Bronchial epithelial cell (primary cell): ENCODE results near the gene SLC22A3. TPM values are rescaled to one million over a fixed set of nuclear protein-coding genes. Genes with fewer than 3 reads are reported as not detected.

Experiments used
- DNase-seq: peaks from one replicate; pipeline ENCODE4 v3.0.0-alpha.2; 2010; ENCODE audit warnings: low read depth
- FAIRE-seq: peaks from 2 replicates; lab custom pipeline; 2011; peaks lifted over from hg19 to GRCh38; lab: Jason Lieb, UNC
- H3K27me3 ChIP-seq: 2 replicates; pipeline ENCODE4 v1.5.1; 2011; ENCODE audit warnings: low read length; ENCODE audit not compliant: control insufficient read depth, insufficient read depth
- H3K36me3 ChIP-seq: 2 replicates; pipeline ENCODE4 v1.5.1; 2011; ENCODE audit warnings: low read length; ENCODE audit not compliant: control insufficient read depth, insufficient read depth
- H3K4me3 ChIP-seq: 2 replicates; pipeline ENCODE4 v1.5.1; 2011; ENCODE audit warnings: mild to moderate bottlenecking, low read depth, low read length, control low read depth
- total RNA-seq: library from RNA; depleted of rRNA; stranded (reverse); fragments of >200 nt; gene quantifications from 2 replicates; pipeline ENCODE4 v1.2.1, GENCODE V29; 2014
- TF ChIP-seq, protein P1 (sequence below): IDR thresholded peaks from 2 replicates; pipeline ENCODE4 v1.5.1; 2011; ENCODE audit warnings: mild to moderate bottlenecking, moderate library complexity, low read length, control low read depth, inconsistent platforms; ENCODE audit not compliant: insufficient read depth, severe bottlenecking

The SLC22A3 gene
- total RNA-seq, 1 donor from 2014 or later: 8.2 TPM

DNA sequence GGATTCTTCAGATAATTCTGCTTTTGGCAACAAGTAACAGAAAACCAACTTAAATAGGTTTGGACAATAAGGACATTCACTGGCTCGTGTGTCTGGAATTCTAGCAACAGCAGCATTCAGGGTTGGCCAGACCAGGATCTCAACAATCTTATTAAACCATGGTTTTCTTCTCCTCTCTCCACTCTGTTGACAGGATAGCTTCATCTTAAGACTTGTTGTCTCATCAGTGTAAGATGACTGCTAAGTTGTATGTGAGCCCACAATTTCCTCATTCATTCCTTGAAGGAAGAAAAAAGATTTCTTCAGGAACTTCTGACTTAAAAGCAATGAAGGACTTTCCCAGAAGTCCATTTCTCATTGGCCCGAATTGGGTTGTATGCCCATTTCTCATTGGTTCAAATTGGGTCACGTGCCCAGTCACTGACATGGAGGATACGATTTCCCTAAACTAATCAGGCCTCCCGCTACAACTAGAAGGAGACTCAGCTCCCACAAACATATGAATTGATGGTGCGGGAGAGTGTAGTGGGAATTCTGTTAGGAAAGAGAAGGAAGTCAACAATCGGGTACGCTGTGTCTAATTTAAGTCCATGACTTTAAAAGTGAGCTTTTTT is 83.7 kb downstream of the SLC22A3 start:
- H3K4me3 ChIP-seq: no peak overlapping the region
- no peaks in the 10 kb centered on the region for H3K27me3 ChIP-seq
- TF ChIP-seq, protein P1, sequence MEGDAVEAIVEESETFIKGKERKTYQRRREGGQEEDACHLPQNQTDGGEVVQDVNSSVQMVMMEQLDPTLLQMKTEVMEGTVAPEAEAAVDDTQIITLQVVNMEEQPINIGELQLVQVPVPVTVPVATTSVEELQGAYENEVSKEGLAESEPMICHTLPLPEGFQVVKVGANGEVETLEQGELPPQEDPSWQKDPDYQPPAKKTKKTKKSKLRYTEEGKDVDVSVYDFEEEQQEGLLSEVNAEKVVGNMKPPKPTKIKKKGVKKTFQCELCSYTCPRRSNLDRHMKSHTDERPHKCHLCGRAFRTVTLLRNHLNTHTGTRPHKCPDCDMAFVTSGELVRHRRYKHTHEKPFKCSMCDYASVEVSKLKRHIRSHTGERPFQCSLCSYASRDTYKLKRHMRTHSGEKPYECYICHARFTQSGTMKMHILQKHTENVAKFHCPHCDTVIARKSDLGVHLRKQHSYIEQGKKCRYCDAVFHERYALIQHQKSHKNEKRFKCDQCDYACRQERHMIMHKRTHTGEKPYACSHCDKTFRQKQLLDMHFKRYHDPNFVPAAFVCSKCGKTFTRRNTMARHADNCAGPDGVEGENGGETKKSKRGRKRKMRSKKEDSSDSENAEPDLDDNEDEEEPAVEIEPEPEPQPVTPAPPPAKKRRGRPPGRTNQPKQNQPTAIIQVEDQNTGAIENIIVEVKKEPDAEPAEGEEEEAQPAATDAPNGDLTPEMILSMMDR: no peak
- DNase-seq (no peak), FAIRE-seq (no peak)
- H3K36me3 ChIP-seq: no peaks in the 10 kb centered on the region

DNA sequence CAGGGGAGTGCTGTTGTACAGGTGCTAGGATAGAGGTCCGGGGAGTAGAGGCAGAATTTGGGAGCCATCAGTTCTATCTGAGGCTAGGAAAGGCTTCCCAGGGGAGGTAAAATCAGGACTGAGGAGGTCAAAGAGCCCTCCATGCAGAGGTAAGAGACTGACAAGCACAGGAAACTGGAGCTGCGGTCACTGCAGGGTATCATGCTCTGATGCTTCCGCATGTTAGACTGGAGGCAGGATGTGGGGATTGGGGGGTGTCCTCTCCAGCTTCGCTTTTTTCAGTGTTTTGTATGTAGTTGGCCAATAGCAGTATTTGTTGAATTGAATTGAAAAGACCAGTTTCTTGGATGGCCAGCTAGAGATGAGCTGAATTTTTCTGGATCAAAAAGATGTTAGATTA is 87.8 kb downstream of the SLC22A3 start:
- Histone ChIP-seq H3K36me3 (peaks cover 2% of the 10 kb centered on the region), H3K27me3 (no peaks in the 10 kb centered on the region), H3K4me3 (no peak overlapping the region)
- DNase-seq: no peak
- FAIRE-seq: no peak
- TF ChIP-seq, protein P1: no peak

DNA sequence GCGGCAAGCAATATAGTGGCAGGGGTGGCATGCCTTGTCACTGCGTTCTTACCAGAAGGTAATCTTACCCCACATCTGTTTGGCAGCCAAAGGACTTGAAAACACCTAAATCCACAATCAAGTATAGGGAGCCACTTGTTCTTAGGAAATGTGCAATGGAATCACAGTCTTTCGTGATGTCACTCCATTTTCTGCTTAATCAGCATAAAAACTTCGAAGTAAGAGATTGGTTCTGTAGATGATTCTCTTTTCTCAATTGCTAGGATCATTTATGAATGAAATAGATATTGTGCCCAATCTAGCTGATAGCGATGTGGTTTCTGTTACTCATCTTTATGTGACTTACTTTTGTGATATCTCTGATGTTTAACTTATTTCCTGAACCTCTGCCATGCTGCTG is 89.0 kb downstream of the SLC22A3 start:
- Histone ChIP-seq H3K36me3 (peaks cover 2% of the 10 kb centered on the region), H3K4me3 (no peak overlapping the region), H3K27me3 (no peaks in the 10 kb centered on the region)
- FAIRE-seq (no peak), DNase-seq (no peak)
- TF ChIP-seq, protein P1: no peak

DNA sequence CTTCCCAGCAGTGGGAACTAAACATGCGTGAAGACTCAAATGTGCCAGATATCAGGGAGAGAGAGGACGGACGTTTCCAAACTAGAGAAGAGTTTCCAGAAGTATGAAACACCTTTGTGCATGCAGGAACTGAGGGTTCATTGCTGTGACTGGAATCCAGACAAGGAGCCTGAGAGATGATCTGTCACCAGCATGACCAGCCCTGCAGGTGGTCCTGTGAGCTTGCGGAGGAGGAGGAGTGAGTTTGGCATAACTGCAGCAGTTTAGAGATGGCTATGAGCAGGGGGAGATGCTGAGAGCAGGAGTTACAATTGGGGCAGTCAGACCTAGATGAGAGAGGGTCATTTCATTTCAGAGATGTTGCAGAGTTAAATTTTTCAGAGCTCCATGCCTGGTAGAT is 89.6 kb downstream of the SLC22A3 start:
- FAIRE-seq: peak; percentile 36
- no peak for DNase-seq
- H3K4me3 ChIP-seq: no peak overlapping the region
- TF ChIP-seq, protein P1: no peak
- no peaks in the 10 kb centered on the region for H3K27me3 ChIP-seq
- peaks cover 2% of the 10 kb centered on the region for H3K36me3 ChIP-seq

DNA sequence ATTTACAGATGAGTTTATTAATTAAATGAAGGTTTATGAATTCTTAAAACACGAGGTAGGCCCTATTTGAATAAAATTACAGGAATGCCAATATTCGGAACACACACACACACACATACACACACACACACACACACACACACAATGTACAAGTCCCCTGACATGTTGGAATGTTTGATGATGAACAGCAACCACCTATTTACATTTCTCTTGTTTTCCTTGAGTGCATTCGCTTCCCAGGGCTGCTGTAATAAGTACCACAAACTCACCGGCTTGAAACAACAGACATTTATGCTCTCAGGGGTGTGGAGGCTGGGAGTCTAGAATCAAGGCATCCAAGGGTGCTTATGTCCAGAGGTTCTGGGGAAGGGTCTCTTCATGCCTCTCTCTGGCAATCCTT is 90.3 kb downstream of the SLC22A3 start:
- DNase-seq: no peak
- peaks cover 4% of the 10 kb centered on the region for H3K36me3 ChIP-seq
- FAIRE-seq: no peak
- no peaks in the 10 kb centered on the region for H3K27me3 ChIP-seq
- no peak overlapping the region for H3K4me3 ChIP-seq
- TF ChIP-seq, protein P1: no peak

DNA sequence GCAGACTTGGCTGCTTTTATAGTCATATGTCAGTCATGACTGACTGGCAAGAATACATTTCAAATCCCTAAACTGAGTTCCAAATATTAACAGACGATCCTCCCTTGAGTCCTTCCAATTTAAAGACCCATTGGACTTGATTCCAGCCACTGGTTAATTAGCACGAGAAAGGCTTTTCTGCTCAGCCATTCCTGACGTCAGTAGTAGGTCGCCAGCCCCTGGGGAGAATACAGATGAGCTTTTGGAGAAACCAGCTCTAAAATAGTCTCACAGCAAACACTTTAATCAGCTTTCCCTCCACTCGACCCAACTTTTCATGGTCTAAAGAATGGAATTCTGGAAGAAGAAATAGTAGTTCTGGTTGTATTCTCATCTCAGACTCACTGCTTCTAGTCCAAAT is 91.6 kb downstream of the SLC22A3 start:
- TF ChIP-seq, protein P1: no peak

More for the DNA sequence above, 91.6 kb downstream of the SLC22A3 start:
- no peak for FAIRE-seq
- no peak for DNase-seq
- Histone ChIP-seq H3K27me3 (no peaks in the 10 kb centered on the region), H3K4me3 (no peak overlapping the region), H3K36me3 (peaks cover 4% of the 10 kb centered on the region)
